ENCODE data around the gene MAML3. TPM values are rescaled to one million over a fixed set of nuclear protein-coding genes. Genes with fewer than 3 reads are reported as not detected.
A peak's percentile ranks its signal among the peaks of the same experiment; 100 is the strongest.
"Not testable (repeated sequence)": the region's sequence is repeated elsewhere in the genome, so short reads cannot be mapped to it uniquely, and the experiment has no call there.

Gene MAML3
- total and polyA plus RNA-seq, 10 donors: 0.63 to 18.4 (median 12.7) TPM

- no peaks in the 10 kb centered on the region for H3K27me3 ChIP-seq (replicated peaks in 1 of 7)
- no peak for DNase-seq
- intact Hi-C loops (cut with DNase I; ENCODE audit: low total_unique reads): no loop called here
- H3K36me3 ChIP-seq: no peaks in the 10 kb centered on the region
- peaks cover 0 to 52% (median 19%) of the 10 kb centered on the region in 6 donors for H3K4me1 ChIP-seq
- TF ChIP-seq POLR2AphosphoS5 (IDR thresholded peaks at IDR 0.05) (no peak), POLR2A (IDR thresholded peaks at IDR 0.05) (no peak), CTCF (IDR thresholded peaks at IDR 0.05 in 8 of 11, conservative IDR thresholded peaks at IDR 0.05 in 3 of 11) (no peak)
- H3K4me3 ChIP-seq: no peak overlapping the region
- H3K27ac ChIP-seq: peak overlapping the region in 4 of 8 donors; percentile 11 to 40 (median 21)
- 22 to 44% (median 32%) methylated on average over 5 of the region's 5 CpGs for WGBS, 5 donors
- H3K9me3 ChIP-seq: peaks cover 0 to 5% (median 0%) of the 10 kb centered on the region in 8 donors
Measured at GRCh38 chr4:139950568-139950967, 203.4 kb downstream of the MAML3 start.

- 71 to 97% (median 82%) methylated on average over 2 of the region's 2 CpGs for WGBS, 5 donors
- intact Hi-C loops (cut with DNase I; ENCODE audit: low total_unique reads); H3K27ac ChIP-seq; H3K9me3 ChIP-seq; DNase-seq; H3K36me3 ChIP-seq; H3K27me3 ChIP-seq (replicated peaks in 1 of 7); H3K4me3 ChIP-seq: not testable (repeated sequence)
- peaks cover 0 to 32% (median 15%) of the 10 kb centered on the region in 6 donors for H3K4me1 ChIP-seq
Measured at GRCh38 chr4:139944916-139945315, 209.1 kb downstream of the MAML3 start.

GRCh38 chr4:139943277-139943676, 210.7 kb downstream of the MAML3 start:
- peaks cover 0 to 31% (median 15%) of the 10 kb centered on the region in 6 donors for H3K4me1 ChIP-seq
- DNase-seq: no peak
- no peak for TF ChIP-seq CTCF (IDR thresholded peaks at IDR 0.05 in 8 of 11, conservative IDR thresholded peaks at IDR 0.05 in 3 of 11)
- TF ChIP-seq POLR2A (IDR thresholded peaks at IDR 0.05): no peak
- TF ChIP-seq POLR2AphosphoS5 (IDR thresholded peaks at IDR 0.05): no peak
- H3K27me3 ChIP-seq (replicated peaks in 1 of 7): no peaks in the 10 kb centered on the region
- 51 to 65% (median 57%) methylated on average over 2 of the region's 2 CpGs for WGBS, 5 donors
- no peaks in the 10 kb centered on the region for H3K9me3 ChIP-seq
- no peak overlapping the region for H3K27ac ChIP-seq
- no peaks in the 10 kb centered on the region for H3K36me3 ChIP-seq
- intact Hi-C loops (cut with DNase I; ENCODE audit: low total_unique reads): no loop called here
- no peak overlapping the region for H3K4me3 ChIP-seq

- Histone ChIP-seq H3K9me3 (no peaks in the 10 kb centered on the region), H3K27me3 (replicated peaks in 1 of 7) (no peaks in the 10 kb centered on the region), H3K4me1 (peaks cover 0 to 20% (median 10%) of the 10 kb centered on the region in 6 donors), H3K4me3 (no peak overlapping the region), H3K27ac (no peak overlapping the region), H3K36me3 (no peaks in the 10 kb centered on the region)
- no peak for DNase-seq
- no peak for TF ChIP-seq POLR2AphosphoS5 (IDR thresholded peaks at IDR 0.05)
- no peak for TF ChIP-seq CTCF (IDR thresholded peaks at IDR 0.05 in 8 of 11, conservative IDR thresholded peaks at IDR 0.05 in 3 of 11)
- no peak for TF ChIP-seq POLR2A (IDR thresholded peaks at IDR 0.05)
- intact Hi-C loops (cut with DNase I; ENCODE audit: low total_unique reads): no loop called here
- 72 to 92% (median 83%) methylated on average over 3 of the region's 3 CpGs for WGBS, 5 donors
Measured at GRCh38 chr4:139942241-139942640, 211.7 kb downstream of the MAML3 start.

- no peaks in the 10 kb centered on the region for H3K9me3 ChIP-seq
- H3K27me3 ChIP-seq (replicated peaks in 1 of 7): no peaks in the 10 kb centered on the region
- 88 to 100% (median 94%) methylated on average over 2 of the region's 2 CpGs for WGBS, 5 donors
- TF ChIP-seq POLR2AphosphoS5 (IDR thresholded peaks at IDR 0.05): no peak
- no peak for TF ChIP-seq POLR2A (IDR thresholded peaks at IDR 0.05)
- no peak for TF ChIP-seq CTCF (IDR thresholded peaks at IDR 0.05 in 8 of 11, conservative IDR thresholded peaks at IDR 0.05 in 3 of 11)
- no peak for DNase-seq
- H3K27ac ChIP-seq: no peak overlapping the region
- intact Hi-C loops (cut with DNase I; ENCODE audit: low total_unique reads): no loop called here
- H3K36me3 ChIP-seq: no peaks in the 10 kb centered on the region
- H3K4me1 ChIP-seq: peaks cover 0 to 4% (median 0%) of the 10 kb centered on the region in 6 donors
- H3K4me3 ChIP-seq: no peak overlapping the region
Measured at GRCh38 chr4:139940600-139940999, 213.4 kb downstream of the MAML3 start.

All from spleen (tissue), 11 donors.